WTC11 (cell line): ENCODE data around the gene KBTBD12. TPM values are rescaled to one million over a fixed set of nuclear protein-coding genes. Genes with fewer than 3 reads are reported as not detected.

Source experiments
- ATAC-seq: fragments of 200-7000 bp; cut with Tn5 transposase; 2 replicates; pipeline ENCODE4 v1.10.0; 2021; ENCODE audit warnings: mild to moderate bottlenecking, moderate library complexity
- CTCF ChIA-PET: fragments of 300-600 bp; sonication (Branson Sonifier 250); formaldehyde crosslinking; loops from one replicate; lab custom pipeline; 2021; ENCODE audit warnings: antibody characterized with exemption; lab: Charles Lee
- POLR2A ChIA-PET: fragments of 350-600 bp; sonication (Branson Sonifier 250); formaldehyde crosslinking; loops from one replicate; lab custom pipeline; 2021; ENCODE audit warnings: antibody characterized with exemption; lab: Charles Lee
- DNase-seq: peaks from one replicate; pipeline ENCODE4 v3.0.0; 2021; ENCODE audit warnings: low spot score
- H3K27ac Mint-ChIP-seq: 2 replicates; pipeline ENCODE4 v1.8.0; 2021; ENCODE audit warnings: mixed read lengths
- H3K27me3 Mint-ChIP-seq: 2 replicates; pipeline ENCODE4 v1.8.0; 2021; ENCODE audit warnings: low read depth, mild to moderate bottlenecking, moderate library complexity, mixed read lengths
- H3K36me3 Mint-ChIP-seq: 2 replicates; pipeline ENCODE4 v1.8.0; 2021; ENCODE audit warnings: mixed read lengths
- H3K4me1 Mint-ChIP-seq: 2 replicates; pipeline ENCODE4 v1.8.0; 2022; ENCODE audit warnings: mixed read lengths
- H3K4me3 Mint-ChIP-seq: 2 replicates; pipeline ENCODE4 v1.8.0; 2021; ENCODE audit warnings: mild to moderate bottlenecking, moderate library complexity, mixed read lengths
- H3K9me3 Mint-ChIP-seq: 2 replicates; pipeline ENCODE4 v1.8.0; 2021; ENCODE audit warnings: mixed read lengths
- CREM ChIP-seq: sonication (generic); formaldehyde crosslinking; IDR thresholded peaks from 2 replicates; pipeline ENCODE4 v1.8.1; 2022; ENCODE audit warnings: mild to moderate bottlenecking, missing genetic modification reagents, moderate library complexity
- EMX1 ChIP-seq: fragments of 250-450 bp; sonication (Bioruptor Pico); IDR thresholded peaks from 2 replicates; pipeline ENCODE4 v1.8.0; 2021; ENCODE audit warnings: mild to moderate bottlenecking
- GABPB1 ChIP-seq: sonication (generic); formaldehyde crosslinking; IDR thresholded peaks from 2 replicates; pipeline ENCODE4 v1.8.1; 2023; ENCODE audit warnings: mild to moderate bottlenecking, missing genetic modification reagents
- IRF2 ChIP-seq: sonication (generic); formaldehyde crosslinking; IDR thresholded peaks from 2 replicates; pipeline ENCODE4 v1.8.0; 2022; ENCODE audit warnings: low read depth, missing genetic modification reagents, borderline replicate concordance
- MLX ChIP-seq: sonication (generic); formaldehyde crosslinking; IDR thresholded peaks from 2 replicates; pipeline ENCODE4 v1.8.1; 2023; ENCODE audit warnings: mild to moderate bottlenecking, missing genetic modification reagents, moderate library complexity
- MXD4 ChIP-seq: fragments of 250-450 bp; sonication (Bioruptor Pico); IDR thresholded peaks from 2 replicates; pipeline ENCODE4 v1.8.0; 2021; ENCODE audit warnings: mild to moderate bottlenecking, moderate library complexity, borderline replicate concordance
- MYBL2 ChIP-seq: sonication (generic); formaldehyde crosslinking; IDR thresholded peaks from 2 replicates; pipeline ENCODE4 v1.8.1; 2023; ENCODE audit warnings: mild to moderate bottlenecking, moderate library complexity, missing genetic modification reagents
- NR1H2 ChIP-seq: sonication (generic); formaldehyde crosslinking; IDR thresholded peaks from 2 replicates; pipeline ENCODE4 v1.9.0; 2021; ENCODE audit warnings: mild to moderate bottlenecking, moderate library complexity, missing genetic modification reagents
- PRRX2 ChIP-seq: fragments of 250-450 bp; sonication (Bioruptor Pico); IDR thresholded peaks from 2 replicates; pipeline ENCODE4 v1.8.0; 2021; ENCODE audit warnings: mild to moderate bottlenecking
- RELA ChIP-seq: sonication (generic); formaldehyde crosslinking; IDR thresholded peaks from 2 replicates; pipeline ENCODE4 v1.8.1; 2022; ENCODE audit warnings: missing genetic modification reagents, mild to moderate bottlenecking, borderline replicate concordance
- SMAD4 ChIP-seq: sonication (generic); formaldehyde crosslinking; IDR thresholded peaks from 2 replicates; pipeline ENCODE4 v1.8.0; 2022; ENCODE audit warnings: mild to moderate bottlenecking, missing genetic modification reagents
- ZNF121 ChIP-seq: sonication (generic); formaldehyde crosslinking; IDR thresholded peaks from 2 replicates; pipeline ENCODE4 v1.8.0; 2023; ENCODE audit warnings: missing genetic modification reagents
- ZNF219 ChIP-seq: sonication (generic); formaldehyde crosslinking; IDR thresholded peaks from 2 replicates; pipeline ENCODE4 v1.8.0; 2023; ENCODE audit warnings: missing genetic modification reagents, mild to moderate bottlenecking, borderline replicate concordance
- ZNF396 ChIP-seq: fragments of 250-450 bp; sonication (Bioruptor Pico); IDR thresholded peaks from 2 replicates; pipeline ENCODE4 v1.8.0; 2021; ENCODE audit warnings: mild to moderate bottlenecking, moderate library complexity, borderline replicate concordance
- ZNF423 ChIP-seq: fragments of 250-450 bp; sonication (Bioruptor Pico); IDR thresholded peaks from 2 replicates; pipeline ENCODE4 v2.1.2; 2022; ENCODE audit warnings: mild to moderate bottlenecking, moderate library complexity
- total RNA-seq: library from RNA; stranded (reverse); gene quantifications from 3 replicates; pipeline ENCODE4 v1.2.3, GENCODE V29; 2021
- TF ChIP-seq, protein P1 (sequence below): sonication (generic); formaldehyde crosslinking; IDR thresholded peaks from 2 replicates; pipeline ENCODE4 v1.8.1; 2023; ENCODE audit warnings: mild to moderate bottlenecking, moderate library complexity, missing genetic modification reagents
- TF ChIP-seq, protein P2 (sequence below): sonication (generic); formaldehyde crosslinking; IDR thresholded peaks from 2 replicates; pipeline ENCODE4 v1.8.0; 2022; ENCODE audit warnings: mild to moderate bottlenecking, missing genetic modification reagents
- TF ChIP-seq, protein P3 (sequence below): fragments of 250-450 bp; sonication (Bioruptor Pico); IDR thresholded peaks from 2 replicates; pipeline ENCODE4 v1.9.0; 2021; ENCODE audit warnings: mild to moderate bottlenecking, borderline replicate concordance

KBTBD12 gene
- total RNA-seq, 1 experiment from 2014 or later = 0.22 TPM

DNA sequence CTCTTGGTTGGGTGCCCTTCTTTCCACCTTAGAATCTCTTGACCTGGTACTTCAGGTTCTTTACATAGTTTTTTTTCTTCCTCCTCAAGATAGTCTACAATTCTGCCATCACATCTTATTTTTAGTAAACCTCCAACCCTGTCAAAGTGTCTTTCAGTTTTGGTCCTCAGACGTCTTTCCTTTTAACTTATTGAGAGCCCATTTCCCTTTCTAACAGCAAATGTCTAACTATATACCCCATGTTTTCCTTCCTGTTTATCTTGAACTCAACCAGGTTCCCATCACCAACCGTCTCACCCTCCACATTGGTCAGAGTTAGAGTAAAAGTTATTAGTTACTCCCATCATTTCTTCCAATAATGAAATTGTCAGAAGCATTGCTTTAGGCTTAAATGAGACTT, 10.4 kb downstream of the KBTBD12 start:
- H3K27ac Mint-ChIP-seq = no peak overlapping the region
- H3K4me1 Mint-ChIP-seq = 0 out of 2 replicates have a peak, but pooled peaks cover 5% of the 10 kb centered on the region
- ATAC-seq (no peak), DNase-seq (no peak)
- H3K9me3 Mint-ChIP-seq = no peaks in the 10 kb centered on the region
- H3K27me3 Mint-ChIP-seq = no peaks in the 10 kb centered on the region
- TF ChIP-seq, protein P1, sequence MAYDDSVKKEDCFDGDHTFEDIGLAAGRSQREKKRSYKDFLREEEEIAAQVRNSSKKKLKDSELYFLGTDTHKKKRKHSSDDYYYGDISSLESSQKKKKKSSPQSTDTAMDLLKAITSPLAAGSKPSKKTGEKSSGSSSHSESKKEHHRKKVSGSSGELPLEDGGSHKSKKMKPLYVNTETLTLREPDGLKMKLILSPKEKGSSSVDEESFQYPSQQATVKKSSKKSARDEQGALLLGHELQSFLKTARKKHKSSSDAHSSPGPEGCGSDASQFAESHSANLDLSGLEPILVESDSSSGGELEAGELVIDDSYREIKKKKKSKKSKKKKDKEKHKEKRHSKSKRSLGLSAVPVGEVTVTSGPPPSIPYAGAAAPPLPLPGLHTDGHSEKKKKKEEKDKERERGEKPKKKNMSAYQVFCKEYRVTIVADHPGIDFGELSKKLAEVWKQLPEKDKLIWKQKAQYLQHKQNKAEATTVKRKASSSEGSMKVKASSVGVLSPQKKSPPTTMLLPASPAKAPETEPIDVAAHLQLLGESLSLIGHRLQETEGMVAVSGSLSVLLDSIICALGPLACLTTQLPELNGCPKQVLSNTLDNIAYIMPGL (CRISPR knock-in tag) = no peak
- TF ChIP-seq MLX (CRISPR knock-in tag) = no peak
- no peak for TF ChIP-seq ZNF121 (CRISPR knock-in tag)
- no peak for TF ChIP-seq GABPB1 (CRISPR knock-in tag)
- CTCF ChIA-PET = no interaction called here
- no peaks in the 10 kb centered on the region for H3K36me3 Mint-ChIP-seq
- POLR2A ChIA-PET = no interaction called here
- H3K4me3 Mint-ChIP-seq = no peak overlapping the region

- no peak for DNase-seq
- Mint-ChIP-seq H3K27ac (no peak overlapping the region), H3K36me3 (no peaks in the 10 kb centered on the region), H3K9me3 (no peaks in the 10 kb centered on the region), H3K4me1 (0 out of 2 replicates have a peak, but pooled peaks cover 2% of the 10 kb centered on the region), H3K27me3 (no peaks in the 10 kb centered on the region; the same call in 1 of the 2 replicates), H3K4me3 (no peak overlapping the region)
- TF ChIP-seq MLX (CRISPR knock-in tag) (no peak), MYBL2 (CRISPR knock-in tag) (no peak), ZNF396 (CRISPR knock-in tag) (no peak), IRF2 (CRISPR knock-in tag) (no peak), ZNF423 (CRISPR knock-in tag) (no peak), PRRX2 (CRISPR knock-in tag) (no peak)
- TF ChIP-seq, protein P2, sequence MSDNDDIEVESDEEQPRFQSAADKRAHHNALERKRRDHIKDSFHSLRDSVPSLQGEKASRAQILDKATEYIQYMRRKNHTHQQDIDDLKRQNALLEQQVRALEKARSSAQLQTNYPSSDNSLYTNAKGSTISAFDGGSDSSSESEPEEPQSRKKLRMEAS (CRISPR knock-in tag) = no peak
- ChIA-PET CTCF (no interaction called here), POLR2A (no interaction called here)
- no peak for ATAC-seq
These were observed 13.0 kb downstream of the KBTBD12 start for GRCh38 chr3:127927829-127928604.

- H3K4me1 Mint-ChIP-seq = no peaks in the 10 kb centered on the region
- CTCF ChIA-PET = interaction anchor here (0.5 kb wide), 1 partner anchor 40 kb away, joined by 3 read pairs; no protein-coding TSS in a partner anchor
- H3K9me3 Mint-ChIP-seq = no peaks in the 10 kb centered on the region
These were observed 14.9 kb downstream of the KBTBD12 start for GRCh38 chr3:127929818-127930413.

GRCh38 chr3:127933396-127933795, 18.4 kb downstream of the KBTBD12 start:
- Mint-ChIP-seq H3K36me3 (no peaks in the 10 kb centered on the region), H3K4me1 (no peaks in the 10 kb centered on the region), H3K27me3 (no peaks in the 10 kb centered on the region; the same call in 1 of the 2 replicates), H3K27ac (no peak overlapping the region), H3K4me3 (no peak overlapping the region), H3K9me3 (no peaks in the 10 kb centered on the region)
- ATAC-seq (no peak), DNase-seq (no peak)
- ChIA-PET POLR2A (no interaction called here), CTCF (no interaction called here)
- TF ChIP-seq ZNF396 (CRISPR knock-in tag) (no peak), ZNF423 (CRISPR knock-in tag) (no peak), EMX1 (no peak), SMAD4 (no peak), ZNF219 (no peak), MXD4 (no peak)
- TF ChIP-seq, protein P3, sequence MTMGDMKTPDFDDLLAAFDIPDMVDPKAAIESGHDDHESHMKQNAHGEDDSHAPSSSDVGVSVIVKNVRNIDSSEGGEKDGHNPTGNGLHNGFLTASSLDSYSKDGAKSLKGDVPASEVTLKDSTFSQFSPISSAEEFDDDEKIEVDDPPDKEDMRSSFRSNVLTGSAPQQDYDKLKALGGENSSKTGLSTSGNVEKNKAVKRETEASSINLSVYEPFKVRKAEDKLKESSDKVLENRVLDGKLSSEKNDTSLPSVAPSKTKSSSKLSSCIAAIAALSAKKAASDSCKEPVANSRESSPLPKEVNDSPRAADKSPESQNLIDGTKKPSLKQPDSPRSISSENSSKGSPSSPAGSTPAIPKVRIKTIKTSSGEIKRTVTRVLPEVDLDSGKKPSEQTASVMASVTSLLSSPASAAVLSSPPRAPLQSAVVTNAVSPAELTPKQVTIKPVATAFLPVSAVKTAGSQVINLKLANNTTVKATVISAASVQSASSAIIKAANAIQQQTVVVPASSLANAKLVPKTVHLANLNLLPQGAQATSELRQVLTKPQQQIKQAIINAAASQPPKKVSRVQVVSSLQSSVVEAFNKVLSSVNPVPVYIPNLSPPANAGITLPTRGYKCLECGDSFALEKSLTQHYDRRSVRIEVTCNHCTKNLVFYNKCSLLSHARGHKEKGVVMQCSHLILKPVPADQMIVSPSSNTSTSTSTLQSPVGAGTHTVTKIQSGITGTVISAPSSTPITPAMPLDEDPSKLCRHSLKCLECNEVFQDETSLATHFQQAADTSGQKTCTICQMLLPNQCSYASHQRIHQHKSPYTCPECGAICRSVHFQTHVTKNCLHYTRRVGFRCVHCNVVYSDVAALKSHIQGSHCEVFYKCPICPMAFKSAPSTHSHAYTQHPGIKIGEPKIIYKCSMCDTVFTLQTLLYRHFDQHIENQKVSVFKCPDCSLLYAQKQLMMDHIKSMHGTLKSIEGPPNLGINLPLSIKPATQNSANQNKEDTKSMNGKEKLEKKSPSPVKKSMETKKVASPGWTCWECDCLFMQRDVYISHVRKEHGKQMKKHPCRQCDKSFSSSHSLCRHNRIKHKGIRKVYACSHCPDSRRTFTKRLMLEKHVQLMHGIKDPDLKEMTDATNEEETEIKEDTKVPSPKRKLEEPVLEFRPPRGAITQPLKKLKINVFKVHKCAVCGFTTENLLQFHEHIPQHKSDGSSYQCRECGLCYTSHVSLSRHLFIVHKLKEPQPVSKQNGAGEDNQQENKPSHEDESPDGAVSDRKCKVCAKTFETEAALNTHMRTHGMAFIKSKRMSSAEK (CRISPR knock-in tag) = no peak

More at GRCh38 chr3:127929818-127930413, 14.9 kb downstream of the KBTBD12 start:
- POLR2A ChIA-PET = no interaction called here
- H3K4me3 Mint-ChIP-seq = no peak overlapping the region
- ATAC-seq = no peak
- TF ChIP-seq NR1H2 = no peak
- no peak for TF ChIP-seq CREM (CRISPR knock-in tag)
- TF ChIP-seq RELA (CRISPR knock-in tag) = no peak
- TF ChIP-seq, all 79 proteins: peak for 0
- no peaks in the 10 kb centered on the region; the same call in 1 of the 2 replicates for H3K27me3 Mint-ChIP-seq
- H3K36me3 Mint-ChIP-seq = no peaks in the 10 kb centered on the region
- DNase-seq = no peak
- no peak overlapping the region for H3K27ac Mint-ChIP-seq
